HL-60/S4 treated with phorbol 12-myristate 13-acetate at 8.2 ng/mL for 4 days and 3 days (cell line): Measurements from ENCODE around the gene PLCD3.

ENCODE experiments used
- in situ Hi-C: fragments of 300-500 bp; cut with MboI; formaldehyde crosslinking; loops from 2 replicates; pipeline ENCODE4 v1.15.0; 2022; ENCODE audit warnings: low sequenced_read_pairs

The PLCD3 gene

DNA sequence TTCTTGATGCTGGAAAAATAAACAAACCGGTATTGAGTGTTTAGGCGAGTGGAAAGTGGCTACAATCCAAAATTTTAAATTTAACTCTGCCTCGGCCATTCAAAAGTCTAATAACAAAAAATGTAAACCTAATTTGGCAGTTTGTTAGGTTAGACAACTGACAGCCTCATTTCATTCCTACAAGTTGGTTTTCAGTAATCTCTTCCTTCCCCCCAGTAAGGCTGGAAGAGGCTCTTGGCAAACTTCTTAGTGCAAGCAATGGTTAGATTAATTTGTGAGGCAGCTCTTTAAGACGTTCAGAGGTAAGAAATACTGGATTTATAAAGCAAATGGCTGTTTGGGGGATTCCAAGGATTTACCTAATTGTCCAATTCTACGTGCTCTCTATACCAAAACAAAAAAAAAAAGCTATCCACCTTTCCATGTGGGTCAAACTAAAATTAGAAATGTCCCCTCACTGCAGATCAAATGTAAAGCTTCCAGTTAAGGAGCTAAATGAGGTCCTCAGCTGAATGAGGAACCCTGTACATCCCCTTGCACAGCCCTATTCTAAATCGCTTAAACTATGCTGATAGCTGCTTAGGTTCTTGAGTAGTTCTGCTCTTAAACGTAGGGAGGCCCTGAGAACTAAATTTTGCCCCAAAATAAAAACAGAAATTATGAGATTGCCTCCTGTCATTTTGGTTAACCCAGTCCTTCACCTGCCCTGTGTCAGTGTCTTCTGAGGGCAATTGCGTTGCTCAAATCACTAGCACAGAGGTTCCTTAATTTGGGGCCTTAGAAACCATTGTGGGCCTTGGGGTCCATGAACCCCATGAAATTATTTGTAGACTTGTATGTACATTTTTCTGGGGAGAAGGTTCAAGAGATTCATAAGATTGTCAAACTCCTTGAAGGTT, 18.8 kb upstream of the PLCD3 start:
- in situ Hi-C loops: no loop called here

DNA sequence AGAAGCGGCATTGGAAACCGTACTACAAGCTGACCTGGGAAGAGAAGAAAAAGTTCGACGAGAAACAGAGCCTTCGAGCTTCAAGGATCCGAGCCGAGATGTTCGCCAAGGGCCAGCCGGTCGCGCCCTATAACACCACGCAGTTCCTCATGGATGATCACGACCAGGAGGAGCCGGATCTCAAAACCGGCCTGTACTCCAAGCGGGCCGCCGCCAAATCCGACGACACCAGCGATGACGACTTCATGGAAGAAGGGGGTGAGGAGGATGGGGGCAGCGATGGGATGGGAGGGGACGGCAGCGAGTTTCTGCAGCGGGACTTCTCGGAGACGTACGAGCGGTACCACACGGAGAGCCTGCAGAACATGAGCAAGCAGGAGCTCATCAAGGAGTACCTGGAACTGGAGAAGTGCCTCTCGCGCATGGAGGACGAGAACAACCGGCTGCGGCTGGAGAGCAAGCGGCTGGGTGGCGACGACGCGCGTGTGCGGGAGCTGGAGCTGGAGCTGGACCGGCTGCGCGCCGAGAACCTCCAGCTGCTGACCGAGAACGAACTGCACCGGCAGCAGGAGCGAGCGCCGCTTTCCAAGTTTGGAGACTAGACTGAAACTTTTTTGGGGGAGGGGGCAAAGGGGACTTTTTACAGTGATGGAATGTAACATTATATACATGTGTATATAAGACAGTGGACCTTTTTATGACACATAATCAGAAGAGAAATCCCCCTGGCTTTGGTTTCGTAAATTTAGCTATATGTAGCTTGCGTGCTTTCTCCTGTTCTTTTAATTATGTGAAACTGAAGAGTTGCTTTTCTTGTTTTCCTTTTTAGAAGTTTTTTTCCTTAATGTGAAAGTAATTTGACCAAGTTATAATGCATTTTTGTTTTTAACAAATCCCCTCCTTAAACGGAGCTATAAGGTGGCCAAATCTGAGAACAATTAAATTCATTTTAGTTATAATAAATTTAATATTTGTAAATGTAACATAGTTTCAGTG, 17.7 kb upstream of the PLCD3 start:
- in situ Hi-C loops: no loop called here

DNA sequence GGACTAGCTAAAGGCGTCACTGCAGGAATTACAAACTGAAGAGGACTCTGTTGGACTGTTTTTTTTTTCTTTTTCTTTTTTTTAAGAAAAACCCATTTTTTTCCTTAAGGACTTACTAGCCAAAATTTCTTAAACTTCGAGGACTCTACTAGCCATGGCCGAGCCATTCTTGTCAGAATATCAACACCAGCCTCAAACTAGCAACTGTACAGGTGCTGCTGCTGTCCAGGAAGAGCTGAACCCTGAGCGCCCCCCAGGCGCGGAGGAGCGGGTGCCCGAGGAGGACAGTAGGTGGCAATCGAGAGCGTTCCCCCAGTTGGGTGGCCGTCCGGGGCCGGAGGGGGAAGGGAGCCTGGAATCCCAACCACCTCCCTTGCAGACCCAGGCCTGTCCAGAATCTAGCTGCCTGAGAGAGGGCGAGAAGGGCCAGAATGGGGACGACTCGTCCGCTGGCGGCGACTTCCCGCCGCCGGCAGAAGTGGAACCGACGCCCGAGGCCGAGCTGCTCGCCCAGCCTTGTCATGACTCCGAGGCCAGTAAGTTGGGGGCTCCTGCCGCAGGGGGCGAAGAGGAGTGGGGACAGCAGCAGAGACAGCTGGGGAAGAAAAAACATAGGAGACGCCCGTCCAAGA, 16.8 kb upstream of the PLCD3 start:
- in situ Hi-C loops: no loop called here

DNA sequence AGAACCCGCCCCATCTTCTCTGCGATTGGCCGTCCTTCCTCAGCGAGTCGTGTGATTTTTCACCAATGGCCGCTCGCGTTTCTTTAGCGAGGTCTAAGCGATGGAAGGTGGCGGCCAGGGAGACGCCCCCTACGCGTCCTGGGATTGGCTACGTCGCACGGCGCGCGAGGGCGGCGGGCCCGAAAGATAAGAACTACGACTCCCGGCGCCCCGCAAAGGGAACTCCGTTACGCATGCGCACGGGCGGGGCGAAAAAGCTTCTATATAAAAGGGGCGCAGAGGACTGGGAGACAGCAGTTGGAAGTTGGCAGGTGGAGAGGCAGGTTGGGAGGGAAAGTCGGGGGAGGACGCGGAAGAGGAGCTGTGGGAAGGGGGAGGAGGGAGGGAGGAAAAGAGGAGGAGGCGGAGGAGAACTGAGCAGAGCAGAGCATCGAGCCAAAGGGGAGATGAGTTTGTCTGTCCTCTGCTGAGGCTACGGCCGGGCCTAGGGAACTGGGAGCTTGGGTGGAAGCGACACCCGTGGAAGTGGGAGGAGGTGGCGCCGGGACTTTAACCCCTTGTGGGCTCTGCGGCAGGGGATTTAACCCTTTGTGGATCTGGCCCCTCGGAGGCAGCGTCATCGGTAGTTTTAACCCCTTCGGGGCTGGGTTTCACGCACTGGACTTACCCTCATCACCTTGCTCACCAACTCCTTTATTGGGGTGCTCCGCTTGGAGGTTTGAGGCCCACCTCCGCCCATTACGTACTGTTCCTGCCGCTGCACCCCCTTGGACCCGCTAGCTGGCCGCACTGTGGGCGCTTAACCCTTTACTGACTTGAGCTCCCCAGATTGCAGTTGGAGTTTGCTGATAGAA, 16.1 kb upstream of the PLCD3 start, which contains the start of gene HEXIM1:
TSS of gene HEXIM1 (plus strand) at position 293 of the 854 bp plus-strand sequence. CDS start 716 bp downstream, outside the sequence.
- in situ Hi-C loops: no loop called here

DNA sequence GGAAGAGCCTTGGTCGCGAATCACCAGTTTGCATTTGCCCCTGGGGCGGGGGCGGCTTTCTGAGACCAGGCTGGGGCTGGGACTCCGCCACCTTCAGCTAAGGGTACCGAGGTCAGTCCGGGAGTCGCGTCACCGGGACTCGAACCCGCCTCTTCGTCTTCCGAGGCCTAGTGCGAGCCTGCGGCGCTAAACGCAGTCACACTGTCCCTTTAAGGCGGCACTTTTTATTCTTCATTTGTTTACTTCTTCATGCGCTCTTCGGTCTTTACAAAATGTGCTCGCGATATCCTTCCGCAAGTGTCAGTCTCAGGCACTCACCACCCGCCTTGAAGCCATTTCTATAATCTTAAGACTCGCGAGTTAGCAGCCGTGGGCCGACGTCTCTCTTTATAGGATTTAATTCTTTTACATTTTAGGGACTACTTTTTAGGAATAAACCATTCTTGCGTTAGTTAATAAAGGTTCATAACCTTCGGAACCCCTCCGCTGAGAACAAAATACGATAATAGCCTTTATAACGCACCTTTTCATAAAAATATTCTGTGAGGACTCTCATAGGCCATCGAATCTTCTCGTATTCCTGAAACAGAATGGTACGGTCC, 15.4 kb upstream of the PLCD3 start:
- in situ Hi-C loops: no loop called here

DNA sequence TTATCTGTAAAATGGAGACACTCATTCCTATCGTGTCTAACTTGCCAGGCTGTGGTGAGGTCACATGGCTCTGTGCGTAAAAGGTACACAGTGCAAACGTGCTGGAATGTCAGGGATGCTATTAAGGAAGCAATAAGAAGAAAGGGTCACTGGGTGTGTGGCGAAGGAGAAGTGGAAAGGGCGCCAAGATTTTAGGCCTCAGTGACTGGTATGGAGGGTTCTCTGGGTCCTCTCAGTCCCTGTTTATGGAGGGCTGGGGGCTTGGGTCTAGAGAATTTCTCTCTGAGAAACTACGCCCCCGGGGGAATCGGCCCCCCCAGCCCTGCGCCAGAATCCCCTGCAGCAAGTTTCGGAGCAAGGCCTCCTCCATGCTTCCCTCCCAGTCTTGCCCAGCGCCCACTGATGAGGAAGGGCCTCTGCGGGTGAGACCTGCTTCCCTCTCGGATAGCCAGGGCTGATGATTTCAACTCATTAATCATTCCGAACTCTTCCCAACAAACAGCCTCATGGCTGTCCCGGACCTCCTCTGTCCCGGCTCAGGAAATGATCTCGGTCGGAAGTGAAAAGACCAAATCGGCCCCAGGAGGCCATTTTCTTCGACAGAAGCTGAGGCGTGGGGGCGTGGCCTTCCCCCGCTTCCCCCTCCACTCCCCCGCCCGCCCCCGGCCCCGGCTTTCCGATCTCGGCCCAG, 14.7 kb upstream of the PLCD3 start:
- in situ Hi-C loops: no loop called here

DNA sequence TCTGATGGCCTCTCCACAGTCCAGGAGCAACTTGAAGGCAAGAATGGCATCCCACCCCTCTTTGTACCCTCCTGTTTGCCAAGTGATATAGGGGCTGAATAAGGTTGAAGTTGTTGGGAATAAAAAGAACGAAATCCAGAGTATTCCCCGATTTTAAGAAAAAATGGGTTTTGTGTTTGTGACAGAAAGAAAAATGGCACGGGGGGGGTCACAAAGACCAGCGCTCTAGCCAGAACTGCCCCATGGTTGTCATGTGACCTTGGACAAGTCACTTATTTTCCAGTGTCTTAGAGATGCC, 14.2 kb upstream of the PLCD3 start:
- in situ Hi-C loops: no loop called here

DNA sequence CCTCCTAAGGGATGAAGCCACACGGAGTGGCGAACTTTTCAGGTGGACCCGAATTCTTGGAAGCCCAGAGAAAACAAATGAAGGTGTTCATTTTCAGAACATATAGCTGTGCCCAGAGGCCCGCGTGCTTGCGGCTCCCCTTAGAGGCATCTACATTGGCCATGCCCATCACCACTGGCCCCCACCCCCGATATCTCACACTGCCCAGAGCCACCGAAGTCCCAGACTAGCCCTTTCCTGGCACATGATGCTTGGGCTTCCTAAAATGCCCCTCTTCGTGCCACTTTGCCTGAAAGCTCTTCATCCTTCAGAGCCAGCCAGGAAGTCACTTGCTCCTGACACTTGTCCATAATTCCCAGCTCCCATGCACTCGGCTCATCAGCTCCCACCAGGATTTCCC, 13.9 kb upstream of the PLCD3 start:
- in situ Hi-C loops: no loop called here

DNA sequence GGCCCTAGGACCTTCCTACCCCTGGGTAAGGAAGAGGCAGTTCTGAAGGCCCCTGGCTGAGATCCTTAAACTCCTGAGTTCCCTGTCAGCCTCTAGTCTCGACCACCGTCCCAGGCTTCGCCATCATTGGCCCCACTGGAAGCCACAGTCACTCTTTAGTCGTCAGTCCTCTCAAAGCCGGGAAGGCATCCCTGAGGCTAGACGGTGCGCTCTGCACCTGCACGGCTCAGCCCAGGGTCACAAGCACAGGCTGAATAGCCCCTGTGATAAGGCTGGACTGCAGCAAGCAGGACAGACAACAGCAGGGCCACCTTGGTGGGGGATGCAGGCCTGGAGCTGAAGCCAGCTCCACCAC, 12.7 kb upstream of the PLCD3 start:
- in situ Hi-C loops: no loop called here

DNA sequence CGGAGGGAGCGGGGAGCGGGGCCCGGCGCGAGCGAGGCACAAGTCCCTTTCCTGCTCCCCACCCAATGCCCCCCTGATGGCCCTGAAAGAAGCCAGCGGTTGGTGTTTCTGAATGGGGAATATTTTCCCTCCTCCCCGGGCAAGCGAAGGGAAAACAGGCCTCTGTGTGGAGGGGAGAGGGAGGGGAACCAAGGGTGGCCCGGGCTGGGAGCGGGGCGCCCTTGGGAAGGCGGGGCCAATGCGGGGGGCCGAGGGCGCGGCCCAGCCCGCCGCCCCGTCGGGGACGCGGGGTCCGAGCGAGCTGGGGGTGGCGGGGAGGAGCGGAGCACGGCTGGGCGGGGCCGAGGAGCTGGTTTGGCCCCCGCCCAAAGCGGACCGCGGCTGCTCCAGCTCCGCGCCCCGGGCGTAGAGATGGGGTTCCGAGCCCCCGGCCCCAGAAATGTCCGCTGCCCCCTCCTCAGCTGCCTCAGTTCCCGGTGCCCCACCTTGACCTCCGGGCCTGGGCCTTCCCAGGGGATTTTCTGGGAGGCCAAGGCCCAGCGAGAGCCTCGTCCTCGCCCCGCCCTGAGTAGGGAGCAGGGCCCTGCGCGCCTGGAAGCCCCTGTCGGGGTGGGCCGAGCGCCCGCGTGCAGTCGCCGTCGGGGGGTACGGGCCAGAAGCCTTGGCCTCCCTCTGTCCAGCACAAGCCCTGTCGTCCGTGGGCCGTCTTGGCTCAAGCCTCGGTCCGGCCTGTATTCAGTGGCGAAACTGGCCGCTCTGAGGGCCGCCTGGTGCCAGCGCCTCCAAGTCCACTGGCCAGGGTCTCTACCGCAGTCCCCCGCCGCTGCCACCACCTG, 12.1 kb upstream of the PLCD3 start:
- in situ Hi-C loops: no loop called here

DNA sequence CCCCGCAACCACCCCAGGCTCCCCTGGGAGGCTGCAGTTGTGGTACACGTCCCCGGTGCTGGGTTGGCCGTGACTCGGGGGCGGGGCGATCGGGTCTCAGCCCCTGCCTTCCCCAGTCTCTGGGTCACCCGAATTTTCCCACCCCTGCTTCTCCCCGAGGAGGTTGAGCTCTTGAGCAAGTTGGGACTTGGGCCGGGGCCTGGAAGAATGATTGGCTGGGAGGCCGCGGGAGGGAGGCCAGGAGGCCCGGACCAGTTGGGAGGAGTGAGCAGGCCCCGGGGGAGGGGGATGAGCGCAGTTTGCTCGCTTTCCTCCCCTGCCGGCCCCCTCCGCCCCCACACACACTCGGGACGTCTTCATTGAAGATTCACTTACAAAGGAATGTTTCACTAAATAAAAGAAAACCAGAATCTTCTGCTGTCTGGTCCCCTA, 11.5 kb upstream of the PLCD3 start:
- in situ Hi-C loops: no loop called here

DNA sequence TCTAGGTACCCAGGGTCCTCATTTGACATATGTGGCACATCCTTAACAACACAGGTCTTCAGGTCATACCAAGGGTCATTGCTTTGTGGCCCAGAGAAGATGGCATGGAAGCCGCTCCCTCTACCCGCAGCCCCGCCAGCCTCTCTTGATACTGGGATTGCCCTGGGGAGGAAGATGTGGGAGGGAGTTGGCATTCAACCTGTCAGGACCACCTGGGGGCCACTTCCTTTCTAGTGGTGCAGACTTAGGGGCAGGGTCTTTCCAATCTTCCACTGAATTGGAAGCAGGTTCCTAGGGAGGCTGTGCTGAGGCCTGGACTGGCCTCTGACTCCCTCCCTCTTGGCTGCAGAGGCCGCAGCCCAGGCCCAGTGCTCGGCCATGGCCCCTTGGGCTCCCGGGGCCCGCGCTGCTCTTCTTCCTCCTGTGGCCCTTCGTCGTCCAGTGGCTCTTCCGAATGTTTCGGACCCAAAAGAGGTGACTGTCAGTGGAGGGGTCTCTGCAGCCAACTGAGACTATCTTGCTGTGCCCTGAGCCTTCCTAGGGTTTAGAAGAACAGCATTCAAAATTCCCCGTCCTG, 10.9 kb upstream of the PLCD3 start:
- in situ Hi-C loops: no loop called here

DNA sequence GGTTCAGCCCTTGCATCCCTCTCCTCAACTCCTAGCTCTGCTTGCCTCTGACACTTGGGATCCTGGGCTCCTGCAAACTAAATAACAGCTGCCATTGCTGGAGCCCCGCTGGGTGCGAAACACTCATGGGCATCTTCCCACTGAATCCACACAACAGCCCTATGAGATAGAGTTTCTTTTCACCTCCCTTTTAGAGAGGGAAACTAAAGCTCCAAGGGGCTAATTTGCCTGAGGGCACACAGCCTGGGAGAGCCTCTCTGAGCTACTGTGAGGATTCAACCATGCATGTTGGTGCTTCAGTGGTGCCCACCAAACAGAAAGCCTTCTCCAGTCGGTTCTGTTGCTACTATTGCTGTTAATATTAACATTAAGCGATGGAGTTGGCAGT, 7.2 kb upstream of the PLCD3 start:
- in situ Hi-C loops: loop anchor here (5.0 kb wide), 1 partner anchor 58 kb away; no protein-coding TSS in a partner anchor

DNA sequence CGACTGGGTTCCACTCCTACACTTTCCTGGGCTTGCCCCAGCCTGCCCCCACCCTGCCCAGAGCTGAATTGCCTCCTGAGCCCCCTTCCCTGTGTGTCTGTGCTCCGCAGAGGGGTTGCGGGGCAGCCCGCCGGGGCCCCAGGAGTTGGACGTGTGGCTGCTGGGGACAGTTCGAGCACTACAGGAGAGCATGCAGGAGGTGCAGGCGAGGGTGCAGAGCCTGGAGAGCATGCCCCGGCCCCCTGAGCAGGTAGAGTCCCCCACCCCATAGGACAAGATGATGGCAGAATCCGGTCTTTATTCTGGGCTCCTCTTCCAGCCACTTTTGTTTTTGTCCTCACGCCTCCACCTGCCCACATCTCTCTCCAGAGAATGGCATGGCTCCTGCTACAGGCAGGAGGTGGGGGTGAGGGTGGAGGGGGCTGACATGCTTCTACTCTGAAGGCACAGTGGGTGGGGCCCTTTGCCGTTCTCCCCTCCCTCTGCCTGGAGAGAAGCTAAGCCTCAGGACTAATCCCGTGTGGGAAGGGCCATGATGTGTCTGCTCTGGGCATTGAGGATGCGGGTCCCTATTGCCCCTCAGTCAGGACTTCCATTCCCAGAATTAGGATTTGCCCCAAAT, 6.7 kb upstream of the PLCD3 start:
- in situ Hi-C loops: loop anchor here (5.0 kb wide), 1 partner anchor 58 kb away; no protein-coding TSS in a partner anchor

DNA sequence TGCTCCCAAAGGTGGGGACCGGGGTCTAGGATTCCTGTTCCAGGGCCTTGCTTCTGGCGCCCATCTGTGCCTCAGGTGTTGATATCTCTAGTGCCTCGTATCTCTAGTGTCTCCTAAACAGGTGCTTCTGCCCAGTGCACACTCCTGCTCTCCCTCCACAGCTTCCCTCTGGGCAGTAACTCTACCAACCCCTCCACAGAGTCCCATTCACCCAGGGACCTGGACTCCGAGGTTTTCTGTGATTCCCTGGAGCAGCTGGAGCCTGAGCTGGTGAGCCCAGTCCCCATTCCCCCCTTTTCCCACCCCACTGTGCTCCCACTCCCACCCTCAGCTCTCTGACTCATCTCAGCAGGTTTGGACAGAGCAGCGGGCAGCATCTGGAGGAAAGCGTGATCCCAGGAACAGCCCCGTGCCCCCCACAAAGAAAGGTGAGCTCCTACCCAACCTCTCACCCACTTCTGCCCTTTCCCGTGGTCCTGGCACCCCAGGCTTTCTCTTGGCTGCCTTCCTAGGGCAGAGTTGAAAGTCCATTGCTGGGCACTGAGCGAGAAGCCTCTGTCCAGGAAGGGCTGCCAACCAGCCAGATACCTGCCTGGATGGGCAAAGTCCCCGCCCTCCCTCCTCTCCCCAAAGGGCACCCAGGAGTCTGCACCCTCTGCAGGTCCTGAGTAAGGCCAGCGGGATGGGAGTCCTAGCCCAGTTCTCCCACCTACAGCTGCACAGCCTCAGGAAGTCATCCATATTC, 5.4 kb upstream of the PLCD3 start:
- in situ Hi-C loops: loop anchor here (5.0 kb wide), 1 partner anchor 60 kb away; no protein-coding TSS in a partner anchor

DNA sequence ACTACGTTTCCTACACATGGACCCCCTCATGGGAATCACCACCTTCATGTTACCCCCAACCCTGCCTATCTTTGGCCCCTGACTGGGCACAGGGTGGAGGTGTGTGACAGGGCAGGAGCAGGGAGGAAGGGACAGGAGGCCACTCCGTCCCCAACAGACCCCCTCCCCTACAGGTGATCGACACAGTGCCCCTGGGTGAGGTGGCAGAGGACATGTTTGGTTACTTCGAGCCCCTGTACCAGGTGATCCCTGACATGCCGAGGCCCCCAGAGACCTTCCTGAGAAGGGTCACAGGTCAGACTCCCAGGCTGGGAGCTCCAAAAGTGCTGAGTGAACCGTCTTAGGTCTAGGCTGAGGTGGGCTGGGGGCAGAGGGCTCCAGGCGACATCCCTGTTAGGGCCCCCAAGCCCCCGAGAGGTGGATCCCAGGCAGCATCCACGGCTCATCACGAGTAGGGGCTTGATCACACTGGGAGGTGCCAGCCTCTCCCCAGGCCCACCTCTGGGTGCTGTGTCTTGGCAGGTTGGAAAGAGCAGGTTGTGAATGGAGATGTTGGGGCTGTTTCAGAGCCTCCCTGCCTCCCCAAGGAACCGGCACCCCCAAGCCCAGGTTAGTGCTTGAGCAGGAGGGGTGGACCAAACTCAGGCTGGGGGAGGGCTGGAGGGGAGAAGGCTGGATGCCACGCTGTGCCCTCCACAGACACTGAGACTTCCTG, 4.7 kb upstream of the PLCD3 start:
- in situ Hi-C loops: loop anchor here (5.0 kb wide), 1 partner anchor 60 kb away; no protein-coding TSS in a partner anchor
